WTC11 (cell line): ENCODE measurements around the gene SLC12A4. TPM values are rescaled to one million over a fixed set of nuclear protein-coding genes. Genes with fewer than 3 reads are reported as not detected.

ENCODE experiments used
- ATAC-seq: fragments of 200-7000 bp; cut with Tn5 transposase; 2 replicates; pipeline ENCODE4 v1.10.0; 2021; ENCODE audit warnings: mild to moderate bottlenecking, moderate library complexity
- CTCF ChIA-PET: fragments of 300-600 bp; sonication (Branson Sonifier 250); formaldehyde crosslinking; loops from one replicate; lab custom pipeline; 2021; ENCODE audit warnings: antibody characterized with exemption; lab: Charles Lee
- POLR2A ChIA-PET: fragments of 350-600 bp; sonication (Branson Sonifier 250); formaldehyde crosslinking; loops from one replicate; lab custom pipeline; 2021; ENCODE audit warnings: antibody characterized with exemption; lab: Charles Lee
- DNase-seq: peaks from one replicate; pipeline ENCODE4 v3.0.0; 2021; ENCODE audit warnings: low spot score
- H3K27ac Mint-ChIP-seq: 2 replicates; pipeline ENCODE4 v1.8.0; 2021; ENCODE audit warnings: mixed read lengths
- H3K27me3 Mint-ChIP-seq: 2 replicates; pipeline ENCODE4 v1.8.0; 2021; ENCODE audit warnings: low read depth, mild to moderate bottlenecking, moderate library complexity, mixed read lengths
- H3K36me3 Mint-ChIP-seq: 2 replicates; pipeline ENCODE4 v1.8.0; 2021; ENCODE audit warnings: mixed read lengths
- H3K4me1 Mint-ChIP-seq: 2 replicates; pipeline ENCODE4 v1.8.0; 2022; ENCODE audit warnings: mixed read lengths
- H3K4me3 Mint-ChIP-seq: 2 replicates; pipeline ENCODE4 v1.8.0; 2021; ENCODE audit warnings: mild to moderate bottlenecking, moderate library complexity, mixed read lengths
- H3K9me3 Mint-ChIP-seq: 2 replicates; pipeline ENCODE4 v1.8.0; 2021; ENCODE audit warnings: mixed read lengths
- CREM ChIP-seq: sonication (generic); formaldehyde crosslinking; IDR thresholded peaks from 2 replicates; pipeline ENCODE4 v1.8.1; 2022; ENCODE audit warnings: mild to moderate bottlenecking, missing genetic modification reagents, moderate library complexity
- CTCF ChIP-seq: fragments of 200-600 bp; IDR thresholded peaks from 2 replicates; pipeline ENCODE4 v1.8.0; 2022; ENCODE audit warnings: antibody characterized with exemption
- ESRRA ChIP-seq: sonication (generic); formaldehyde crosslinking; IDR thresholded peaks from 2 replicates; pipeline ENCODE4 v1.8.1; 2022; ENCODE audit warnings: mild to moderate bottlenecking, missing genetic modification reagents, borderline replicate concordance
- FOXP1 ChIP-seq: sonication (generic); formaldehyde crosslinking; IDR thresholded peaks from 2 replicates; pipeline ENCODE4 v1.8.0; 2022; ENCODE audit warnings: missing genetic modification reagents, mild to moderate bottlenecking, moderate library complexity, borderline replicate concordance
- GABPB1 ChIP-seq: sonication (generic); formaldehyde crosslinking; IDR thresholded peaks from 2 replicates; pipeline ENCODE4 v1.8.1; 2023; ENCODE audit warnings: mild to moderate bottlenecking, missing genetic modification reagents
- GRHL2 ChIP-seq: fragments of 250-450 bp; sonication (Bioruptor Pico); IDR thresholded peaks from 2 replicates; pipeline ENCODE4 v1.8.0; 2022; ENCODE audit warnings: mild to moderate bottlenecking, moderate library complexity; ENCODE audit not compliant: insufficient replicate concordance, severe bottlenecking
- MXD4 ChIP-seq: fragments of 250-450 bp; sonication (Bioruptor Pico); IDR thresholded peaks from 2 replicates; pipeline ENCODE4 v1.8.0; 2021; ENCODE audit warnings: mild to moderate bottlenecking, moderate library complexity, borderline replicate concordance
- PRRX2 ChIP-seq: fragments of 250-450 bp; sonication (Bioruptor Pico); IDR thresholded peaks from 2 replicates; pipeline ENCODE4 v1.8.0; 2021; ENCODE audit warnings: mild to moderate bottlenecking
- TEAD4 ChIP-seq: sonication (generic); formaldehyde crosslinking; IDR thresholded peaks from 2 replicates; pipeline ENCODE4 v1.8.0; 2022; ENCODE audit warnings: mild to moderate bottlenecking, missing genetic modification reagents
- ZNF121 ChIP-seq: sonication (generic); formaldehyde crosslinking; IDR thresholded peaks from 2 replicates; pipeline ENCODE4 v1.8.0; 2023; ENCODE audit warnings: missing genetic modification reagents
- ZNF219 ChIP-seq: sonication (generic); formaldehyde crosslinking; IDR thresholded peaks from 2 replicates; pipeline ENCODE4 v1.8.0; 2023; ENCODE audit warnings: missing genetic modification reagents, mild to moderate bottlenecking, borderline replicate concordance
- ZNF423 ChIP-seq: fragments of 250-450 bp; sonication (Bioruptor Pico); IDR thresholded peaks from 2 replicates; pipeline ENCODE4 v2.1.2; 2022; ENCODE audit warnings: mild to moderate bottlenecking, moderate library complexity
- ZNF671 ChIP-seq: fragments of 250-450 bp; sonication (Bioruptor Pico); IDR thresholded peaks from 2 replicates; pipeline ENCODE4 v1.8.0; 2021; ENCODE audit warnings: mild to moderate bottlenecking
- total RNA-seq: library from RNA; stranded (reverse); gene quantifications from 3 replicates; pipeline ENCODE4 v1.2.3, GENCODE V29; 2021
- TF ChIP-seq, protein P1 (sequence below): sonication (generic); formaldehyde crosslinking; IDR thresholded peaks from 2 replicates; pipeline ENCODE4 v1.8.1; 2023; ENCODE audit warnings: mild to moderate bottlenecking, missing genetic modification reagents, borderline replicate concordance

Gene SLC12A4
- total RNA-seq, 1 experiment from 2014 or later = 94.1 TPM

DNA sequence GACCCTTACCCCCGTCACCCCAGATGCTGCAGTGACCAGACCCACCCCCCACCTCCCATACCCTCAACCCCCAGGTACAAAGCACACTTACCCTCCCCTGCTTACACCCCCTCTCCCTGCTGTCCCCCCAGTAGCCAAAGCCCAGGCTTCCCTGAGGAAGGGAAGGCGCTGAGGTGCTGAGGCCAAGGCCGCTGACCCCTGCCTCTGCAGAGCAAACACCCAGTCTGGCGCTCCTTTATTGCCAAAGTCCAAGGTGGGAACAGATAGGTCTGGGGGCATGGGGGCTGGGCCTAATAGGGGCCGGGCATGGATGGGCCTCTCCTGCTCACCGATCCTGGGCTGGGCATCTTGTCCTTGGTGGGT lies 25.2 kb downstream of the SLC12A4 start:
- TF ChIP-seq GABPB1 (CRISPR knock-in tag) (peak; percentile 43; the same call in 1 of the 2 replicates), MXD4 (CRISPR knock-in tag) (no peak)
- Mint-ChIP-seq H3K27ac (no peak overlapping the region), H3K4me1 (0 out of 2 replicates have a peak, but pooled peaks cover 4% of the 10 kb centered on the region), H3K27me3 (no peaks in the 10 kb centered on the region), H3K4me3 (no peak overlapping the region), H3K36me3 (peaks cover 19% of the 10 kb centered on the region), H3K9me3 (no peaks in the 10 kb centered on the region)
- DNase-seq (no peak), ATAC-seq (no peak)
- POLR2A ChIA-PET = no interaction called here
- CTCF ChIA-PET = interaction anchor here (0.6 to 5.4 kb wide), 16 partner anchors 9 to 294 kb away, joined by 3 to 61 read pairs (median 3); partner anchors contain the start of genes ACD, NFATC3, NRN1L and PARD6A

GRCh38 chr16:67942510-67943255 lies 25.8 kb downstream of the SLC12A4 start:
- ATAC-seq = peak; percentile 44
- POLR2A ChIA-PET = interaction anchor here (0.8 to 1.2 kb wide), 2 partner anchors 50 to 59 kb away, joined by 3 to 4 read pairs; partner anchors contain the start of gene PSKH1
- no peak for DNase-seq
- H3K9me3 Mint-ChIP-seq = no peaks in the 10 kb centered on the region
- H3K4me1 Mint-ChIP-seq = 0 out of 2 replicates have a peak, but pooled peaks cover 4% of the 10 kb centered on the region
- H3K27ac Mint-ChIP-seq = no peak overlapping the region
- no peaks in the 10 kb centered on the region for H3K27me3 Mint-ChIP-seq
- TF ChIP-seq ESRRA (CRISPR knock-in tag) = 0 out of 2 replicates have a peak, but pooled peaks have one; percentile 11
- TF ChIP-seq, protein P1, sequence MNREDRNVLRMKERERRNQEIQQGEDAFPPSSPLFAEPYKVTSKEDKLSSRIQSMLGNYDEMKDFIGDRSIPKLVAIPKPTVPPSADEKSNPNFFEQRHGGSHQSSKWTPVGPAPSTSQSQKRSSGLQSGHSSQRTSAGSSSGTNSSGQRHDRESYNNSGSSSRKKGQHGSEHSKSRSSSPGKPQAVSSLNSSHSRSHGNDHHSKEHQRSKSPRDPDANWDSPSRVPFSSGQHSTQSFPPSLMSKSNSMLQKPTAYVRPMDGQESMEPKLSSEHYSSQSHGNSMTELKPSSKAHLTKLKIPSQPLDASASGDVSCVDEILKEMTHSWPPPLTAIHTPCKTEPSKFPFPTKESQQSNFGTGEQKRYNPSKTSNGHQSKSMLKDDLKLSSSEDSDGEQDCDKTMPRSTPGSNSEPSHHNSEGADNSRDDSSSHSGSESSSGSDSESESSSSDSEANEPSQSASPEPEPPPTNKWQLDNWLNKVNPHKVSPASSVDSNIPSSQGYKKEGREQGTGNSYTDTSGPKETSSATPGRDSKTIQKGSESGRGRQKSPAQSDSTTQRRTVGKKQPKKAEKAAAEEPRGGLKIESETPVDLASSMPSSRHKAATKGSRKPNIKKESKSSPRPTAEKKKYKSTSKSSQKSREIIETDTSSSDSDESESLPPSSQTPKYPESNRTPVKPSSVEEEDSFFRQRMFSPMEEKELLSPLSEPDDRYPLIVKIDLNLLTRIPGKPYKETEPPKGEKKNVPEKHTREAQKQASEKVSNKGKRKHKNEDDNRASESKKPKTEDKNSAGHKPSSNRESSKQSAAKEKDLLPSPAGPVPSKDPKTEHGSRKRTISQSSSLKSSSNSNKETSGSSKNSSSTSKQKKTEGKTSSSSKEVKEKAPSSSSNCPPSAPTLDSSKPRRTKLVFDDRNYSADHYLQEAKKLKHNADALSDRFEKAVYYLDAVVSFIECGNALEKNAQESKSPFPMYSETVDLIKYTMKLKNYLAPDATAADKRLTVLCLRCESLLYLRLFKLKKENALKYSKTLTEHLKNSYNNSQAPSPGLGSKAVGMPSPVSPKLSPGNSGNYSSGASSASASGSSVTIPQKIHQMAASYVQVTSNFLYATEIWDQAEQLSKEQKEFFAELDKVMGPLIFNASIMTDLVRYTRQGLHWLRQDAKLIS (CRISPR knock-in tag) = 0 out of 2 replicates have a peak, but pooled peaks have one; percentile 2
- no peak for TF ChIP-seq CREM (CRISPR knock-in tag)
- TF ChIP-seq ZNF121 (CRISPR knock-in tag) = peak; percentile 89
- no peak for TF ChIP-seq GRHL2 (CRISPR knock-in tag)
- 0 out of 2 replicates have a peak, but pooled peaks have one; percentile 1 for TF ChIP-seq PRRX2 (CRISPR knock-in tag)
- H3K36me3 Mint-ChIP-seq = peaks cover 14% of the 10 kb centered on the region
- H3K4me3 Mint-ChIP-seq = no peak overlapping the region
- CTCF ChIA-PET = interaction anchor here (0.6 to 5.4 kb wide), 36 partner anchors 8 to 422 kb away, joined by 3 to 61 read pairs (median 5); partner anchors contain the start of genes DDX28, DUS2, NFATC3 and NRN1L

DNA sequence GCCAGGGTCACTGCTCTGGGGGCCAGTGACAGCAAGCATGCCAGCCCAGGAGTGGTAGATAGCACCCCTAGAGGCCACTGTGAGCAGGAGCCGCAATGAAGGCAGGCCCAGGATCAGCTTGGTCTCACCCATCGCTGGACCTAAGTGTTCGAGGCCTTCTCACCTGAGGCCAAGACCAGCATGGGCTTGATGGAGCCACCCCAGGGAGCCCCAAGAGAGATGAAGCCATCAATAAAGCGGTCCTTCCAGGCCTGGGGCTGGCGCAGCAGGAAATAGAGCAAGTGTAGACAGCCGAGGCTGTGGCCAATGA lies 26.3 kb downstream of the SLC12A4 start:
- ChIA-PET POLR2A (interaction anchor here (0.8 to 1.2 kb wide), 2 partner anchors 49 to 58 kb away, joined by 3 to 4 read pairs; partner anchors contain the start of gene PSKH1), CTCF (interaction anchor here (0.6 to 5.4 kb wide), 34 partner anchors 7 to 421 kb away, joined by 3 to 61 read pairs (median 6); partner anchors contain the start of genes DDX28, DUS2, NFATC3 and NRN1L)
- no peak overlapping the region for H3K4me3 Mint-ChIP-seq
- H3K4me1 Mint-ChIP-seq = peaks cover 7% of the 10 kb centered on the region
- no peak overlapping the region for H3K27ac Mint-ChIP-seq
- H3K36me3 Mint-ChIP-seq = peaks cover 14% of the 10 kb centered on the region
- ATAC-seq (peak; percentile 83), DNase-seq (peak; percentile 78)
- H3K9me3 Mint-ChIP-seq = no peaks in the 10 kb centered on the region
- TF ChIP-seq, protein P1 (CRISPR knock-in tag) = 0 out of 2 replicates have a peak, but pooled peaks have one; percentile 29
- TF ChIP-seq ZNF671 (CRISPR knock-in tag) = no peak
- TF ChIP-seq ZNF423 = 0 out of 2 replicates have a peak, but pooled peaks have one; percentile 50
- no peak for TF ChIP-seq CREM (CRISPR knock-in tag)
- no peak for TF ChIP-seq ZNF219 (CRISPR knock-in tag)
- TF ChIP-seq TEAD4 (CRISPR knock-in tag) = no peak
- TF ChIP-seq FOXP1 (CRISPR knock-in tag) = no peak
- TF ChIP-seq CTCF = peak; percentile 63
- no peaks in the 10 kb centered on the region for H3K27me3 Mint-ChIP-seq
